Endothelial cell of umbilical vein (primary cell): ENCODE results near the gene RGS6. TPM values are rescaled to one million over a fixed set of nuclear protein-coding genes. Genes with fewer than 3 reads are reported as not detected.

Experiments
- BruUV-seq: library from RNA; stranded (reverse); fragments of 400-500 nt; replicated peaks from 2 replicates; lab custom pipeline; 2021; lab: Mats Ljungman, UMichigan
- CTCF ChIA-PET: fragments of 300-600, 350-600 bp; sonication (Branson Sonifier 250); formaldehyde crosslinking; loops from one replicate; lab custom pipeline; 2021; ENCODE audit warnings: antibody characterized with exemption, inconsistent platforms; lab: Charles Lee
- POLR2A ChIA-PET: fragments of 300-600, 350-600 bp; sonication (Branson Sonifier 250); formaldehyde crosslinking; loops from one replicate; lab custom pipeline; 2021; ENCODE audit warnings: antibody characterized with exemption, inconsistent platforms; lab: Charles Lee
- DNase-seq: peaks from one replicate; pipeline ENCODE4 v3.0.0-alpha.2; 2011; ENCODE audit warnings: low read depth, low spot score
- FAIRE-seq: peaks from 2 replicates; lab custom pipeline; 2011; peaks lifted over from hg19 to GRCh38; lab: Jason Lieb, UNC
- H2AFZ ChIP-seq: 2 replicates; pipeline ENCODE4 v1.6.0; 2012; ENCODE audit warnings: low read depth, low read length, control low read depth, inconsistent platforms
- H3K27ac ChIP-seq: 2 replicates; pipeline ENCODE4 v1.5.1; 2011; ENCODE audit warnings: low read depth, mild to moderate bottlenecking, control low read depth, low read length, moderate library complexity; ENCODE audit not compliant: insufficient read depth
- H3K27me3 ChIP-seq, 2 experiments: 2 replicates each; pipeline versions ENCODE4 v1.6.0 to v1.6.1; 2011; ENCODE audit warnings: low read length in 2 of 2, mixed read lengths in 1 of 2; ENCODE audit not compliant: control insufficient read depth in 2 of 2, insufficient read depth in 2 of 2
- H3K36me3 ChIP-seq, 2 experiments: 2 replicates in 1 of 2; 3 replicates in 1 of 2; pipeline ENCODE4 v1.5.1; 2011; ENCODE audit warnings: low read length in 2 of 2, mild to moderate bottlenecking in 1 of 2, moderate library complexity in 1 of 2; ENCODE audit not compliant: control insufficient read depth in 2 of 2, insufficient read depth in 2 of 2; ENCODE audit errors: extremely low read depth in 1 of 2
- H3K4me1 ChIP-seq: 3 replicates; pipeline ENCODE4 v1.5.1; 2011; ENCODE audit warnings: mild to moderate bottlenecking, low read length; ENCODE audit not compliant: control insufficient read depth, insufficient read depth; ENCODE audit errors: extremely low read depth
- H3K4me2 ChIP-seq: 2 replicates; pipeline ENCODE4 v1.6.1; 2011; ENCODE audit warnings: low read length, control low read depth, mixed read lengths; ENCODE audit not compliant: insufficient read depth
- H3K4me3 ChIP-seq, 3 experiments: fragments of 200-600 bp in 1 of 3; sonication (generic), shearing (Covaris generic) in 1 of 3; replicated peaks in 1 of 3; 2 replicates each; pipeline ENCODE4 v1.5.1; 2011 to 2016; ENCODE audit warnings: control low read depth in 3 of 3, low read length in 3 of 3, mild to moderate bottlenecking in 2 of 3, inconsistent platforms in 1 of 3, low read depth in 1 of 3, moderate library complexity in 1 of 3; ENCODE audit not compliant: insufficient read depth in 1 of 3
- H3K79me2 ChIP-seq: 2 replicates; pipeline ENCODE4 v1.6.0; 2012; ENCODE audit warnings: low read length, inconsistent platforms; ENCODE audit not compliant: control insufficient read depth, insufficient read depth
- H3K9ac ChIP-seq: replicated peaks from 2 replicates; pipeline ENCODE3; 2011; ENCODE audit warnings: low read length, control low read depth; ENCODE audit not compliant: insufficient read depth; ENCODE audit errors: extremely low read depth
- H3K9me1 ChIP-seq: replicated peaks from 3 replicates; pipeline ENCODE4 v1.6.0; 2011; ENCODE audit warnings: mild to moderate bottlenecking, low read length; ENCODE audit not compliant: control insufficient read depth, insufficient read depth; ENCODE audit errors: extremely low read depth
- H3K9me3 ChIP-seq: replicated peaks from 2 replicates; pipeline ENCODE4 v1.5.1; 2012; ENCODE audit warnings: low read length, inconsistent platforms; ENCODE audit not compliant: control insufficient read depth, insufficient read depth
- H4K20me1 ChIP-seq: replicated peaks from 2 replicates; pipeline ENCODE3; 2011; ENCODE audit warnings: mild to moderate bottlenecking, low read length; ENCODE audit not compliant: control insufficient read depth, insufficient read depth; ENCODE audit errors: extremely low read depth
- CTCF ChIP-seq, 2 donors: IDR thresholded peaks; 1 replicate in 1 of 2; 2 replicates in 1 of 2; pipeline ENCODE4 v1.5.1; 2011; ENCODE audit warnings: low read length in 2 of 2, mild to moderate bottlenecking in 2 of 2, moderate library complexity in 2 of 2, control low read depth in 1 of 2, inconsistent platforms in 1 of 2, low read depth in 1 of 2; ENCODE audit not compliant: insufficient read depth in 1 of 2; ENCODE audit errors: extremely low read depth in 1 of 2
- EZH2 ChIP-seq: IDR thresholded peaks from 2 replicates; pipeline ENCODE4 v1.6.1; 2012; ENCODE audit warnings: borderline replicate concordance, low read depth, mild to moderate bottlenecking, moderate library complexity, low read length, inconsistent platforms; ENCODE audit not compliant: severe bottlenecking
- FOS ChIP-seq: IDR thresholded peaks from 2 replicates; pipeline ENCODE4 v1.6.1; 2011; ENCODE audit warnings: mild to moderate bottlenecking, low read length, moderate library complexity, borderline replicate concordance; ENCODE audit not compliant: insufficient read depth
- GATA2 ChIP-seq: IDR thresholded peaks from 2 replicates; pipeline ENCODE4 v1.7.0; 2011; ENCODE audit warnings: low read depth, mild to moderate bottlenecking, moderate library complexity, mixed read lengths, low read length; ENCODE audit not compliant: insufficient read length, insufficient read depth
- JUN ChIP-seq: IDR thresholded peaks from 2 replicates; pipeline ENCODE4 v1.6.1; 2011; ENCODE audit warnings: borderline replicate concordance, low read depth; ENCODE audit not compliant: insufficient read length, insufficient read depth
- MAX ChIP-seq: IDR thresholded peaks from 2 replicates; pipeline ENCODE4 v1.6.1; 2011; ENCODE audit not compliant: insufficient read depth, insufficient read length
- MYC ChIP-seq: IDR thresholded peaks from one replicate; pipeline ENCODE4 v1.6.1; 2011; ENCODE audit warnings: mild to moderate bottlenecking, low read depth, low read length
- POLR2A ChIP-seq: IDR thresholded peaks from 2 replicates; pipeline ENCODE4 v1.6.1; 2012; ENCODE audit warnings: low read depth, mild to moderate bottlenecking, control low read depth, low read length
- POLR2AphosphoS5 ChIP-seq: IDR thresholded peaks from 2 replicates; pipeline ENCODE4 v1.6.1; 2012; ENCODE audit warnings: low read depth, mild to moderate bottlenecking, control low read depth, low read length, moderate library complexity; ENCODE audit not compliant: insufficient read depth
- dilution Hi-C: fragments of 300-500 bp; cut with MboI; formaldehyde crosslinking; loops from one replicate; pipeline ENCODE4 v1.15.0; 2019; ENCODE audit warnings: low sequenced_read_pairs; ENCODE audit not compliant: extremely low pct_ligation_motif_present
- intact Hi-C: fragments of 100-400 bp; cut with micrococcal nuclease; formaldehyde crosslinking; loops from one replicate; pipeline ENCODE4 v1.10.0; 2022
- polyA plus RNA-seq, 4 experiments: library from polyadenylated mRNA; depleted of rRNA in 3 of 4; stranded (reverse) in 3 of 4; unstranded in 1 of 4; fragments of >200 nt; gene quantifications; 2 replicates each; pipeline versions ENCODE4 v1.2.1 to v1.2.3, GENCODE V29; 2011 to 2012; ENCODE audit warnings: missing spikeins in 1 of 4
- total RNA-seq: library from RNA; stranded (reverse); gene quantifications from 2 replicates; pipeline ENCODE4 v1.2.3, GENCODE V29; 2021

The RGS6 gene
- total and polyA plus RNA-seq, 2 donors (not counting 3 experiments of a cell fraction or from before 2014, with no cell fraction given), result not detected

- no TSS peak for BruUV-seq
- Histone ChIP-seq H4K20me1 (no peaks in the 10 kb centered on the region), H3K9ac (no peak overlapping the region), H3K9me3 (no peaks in the 10 kb centered on the region), H3K79me2 (no peaks in the 10 kb centered on the region), H3K27ac (no peak overlapping the region), H3K4me3 (no peak overlapping the region), H2AFZ (no peak overlapping the region), H3K36me3 (no peaks in the 10 kb centered on the region), H3K4me1 (no peaks in the 10 kb centered on the region), H3K27me3 (peaks cover 4 to 5% of the 10 kb centered on the region in 2 experiments), H3K9me1 (no peaks in the 10 kb centered on the region), H3K4me2 (no peak overlapping the region)
- intact Hi-C loops, result no loop called here
- ChIA-PET POLR2A (no interaction called here), CTCF (no interaction called here)
- dilution Hi-C loops, result no loop called here
- TF ChIP-seq FOS, result no peak
- TF ChIP-seq GATA2, result no peak
- no peak for TF ChIP-seq CTCF (IDR thresholded peaks at IDR 0.05; ENCODE audit: extremely low read depth in 1 of 2, insufficient read depth in 1 of 2, low read depth in 1 of 2, low read length in 2 of 2)
- TF ChIP-seq EZH2, result no peak
- no peak for TF ChIP-seq MYC
- TF ChIP-seq POLR2A, result no peak
- no peak for TF ChIP-seq JUN
- no peak for TF ChIP-seq POLR2AphosphoS5
- TF ChIP-seq MAX, result no peak
- DNase-seq (no peak), FAIRE-seq (no peak)
Observed at GRCh38 chr14:72485695-72486094, 553.5 kb downstream of the RGS6 start.
